Measurements from ENCODE around the gene ENG. TPM values are rescaled to one million over a fixed set of nuclear protein-coding genes. Genes with fewer than 3 reads are reported as not detected.

Gene ENG
- total RNA-seq, 1 donor from 2014 or later, result 322 TPM

- DNase-seq (no peak), ATAC-seq (no peak)
- Histone ChIP-seq H3K9me3 (no peaks in the 10 kb centered on the region), H3K4me3 (peak overlapping the region; percentile 67), H3K27me3 (no peaks in the 10 kb centered on the region), H3K36me3 (no peaks in the 10 kb centered on the region), H3K27ac (peak overlapping the region; percentile 86), H3K4me1 (peaks cover 32% of the 10 kb centered on the region)
- intact Hi-C loops (cut with DNase I), result no loop called here
- no peak for TF ChIP-seq CTCF (IDR thresholded peaks at IDR 0.05)
Measured at GRCh38 chr9:127770583-127770904, 83.9 kb downstream of the ENG start.

GRCh38 chr9:127769929-127770582 is 84.4 kb downstream of the ENG start:
- ATAC-seq, result no peak
- peak overlapping the region; percentile 86 for H3K27ac ChIP-seq
- no peak for TF ChIP-seq CTCF (IDR thresholded peaks at IDR 0.05)
- H3K27me3 ChIP-seq, result no peaks in the 10 kb centered on the region
- H3K4me1 ChIP-seq, result peaks cover 32% of the 10 kb centered on the region
- peak overlapping the region; percentile 67 for H3K4me3 ChIP-seq
- no peaks in the 10 kb centered on the region for H3K9me3 ChIP-seq
- no peaks in the 10 kb centered on the region for H3K36me3 ChIP-seq
- intact Hi-C loops (cut with DNase I), result no loop called here
- no peak for DNase-seq

- ATAC-seq (no peak), DNase-seq (no peak)
- Histone ChIP-seq H3K9me3 (no peaks in the 10 kb centered on the region), H3K36me3 (no peaks in the 10 kb centered on the region), H3K27ac (peak overlapping the region; percentile 86), H3K4me3 (peak overlapping the region; percentile 67), H3K27me3 (no peaks in the 10 kb centered on the region), H3K4me1 (peaks cover 32% of the 10 kb centered on the region)
- intact Hi-C loops (cut with DNase I), result no loop called here
- TF ChIP-seq CTCF (IDR thresholded peaks at IDR 0.05), result no peak
Measured at GRCh38 chr9:127769101-127769500, 85.4 kb downstream of the ENG start.

GRCh38 chr9:127768698-127769097 is 85.8 kb downstream of the ENG start:
- Histone ChIP-seq H3K4me3 (peak overlapping the region; percentile 67), H3K27me3 (no peaks in the 10 kb centered on the region), H3K36me3 (no peaks in the 10 kb centered on the region), H3K4me1 (peaks cover 32% of the 10 kb centered on the region), H3K27ac (peak overlapping the region; percentile 86), H3K9me3 (no peaks in the 10 kb centered on the region)
- DNase-seq (no peak), ATAC-seq (no peak)
- intact Hi-C loops (cut with DNase I), result no loop called here
- TF ChIP-seq CTCF (IDR thresholded peaks at IDR 0.05), result no peak

GRCh38 chr9:127767909-127768331 is 86.5 kb downstream of the ENG start:
- H3K27me3 ChIP-seq, result no peaks in the 10 kb centered on the region
- no peak for TF ChIP-seq CTCF (IDR thresholded peaks at IDR 0.05)
- DNase-seq (no peak), ATAC-seq (no peak)
- intact Hi-C loops (cut with DNase I), result no loop called here
- peak overlapping the region; percentile 67 for H3K4me3 ChIP-seq
- no peaks in the 10 kb centered on the region for H3K36me3 ChIP-seq
- peaks cover 32% of the 10 kb centered on the region for H3K4me1 ChIP-seq
- peak overlapping the region; percentile 86 for H3K27ac ChIP-seq
- no peaks in the 10 kb centered on the region for H3K9me3 ChIP-seq

GRCh38 chr9:127767410-127767809 is 87.0 kb downstream of the ENG start:
- no peak for DNase-seq
- Histone ChIP-seq H3K27me3 (no peaks in the 10 kb centered on the region), H3K27ac (peak overlapping the region; percentile 86), H3K36me3 (no peaks in the 10 kb centered on the region), H3K4me1 (peaks cover 36% of the 10 kb centered on the region), H3K9me3 (no peaks in the 10 kb centered on the region), H3K4me3 (peak overlapping the region; percentile 67)
- no peak for TF ChIP-seq CTCF (IDR thresholded peaks at IDR 0.05)
- no peak for ATAC-seq
- intact Hi-C loops (cut with DNase I), result no loop called here

Data from upper lobe of right lung (tissue), 1 donor.